Stomach smooth muscle (tissue), 2 donors: ENCODE results near the gene CSNK1G2.

ENCODE experiments used
- H3K27ac ChIP-seq: one replicate; pipeline ENCODE4 v1.7.0; 2013; ENCODE audit warnings: mild to moderate bottlenecking, low read length, inconsistent platforms
- H3K27me3 ChIP-seq, 2 donors: one replicate each; pipeline ENCODE4 v1.7.0; 2013; ENCODE audit warnings: low read length in 2 of 2; ENCODE audit not compliant: insufficient read depth in 2 of 2, control insufficient read depth in 1 of 2
- H3K36me3 ChIP-seq, 2 donors: one replicate each; pipeline ENCODE4 v1.7.0; 2013; ENCODE audit warnings: low read length in 2 of 2; ENCODE audit not compliant: control insufficient read depth in 2 of 2, insufficient read depth in 2 of 2
- H3K4me1 ChIP-seq: one replicate; pipeline ENCODE4 v1.7.0; 2013; ENCODE audit warnings: low read length; ENCODE audit not compliant: control insufficient read depth, insufficient read depth
- H3K4me3 ChIP-seq, 2 donors: one replicate each; pipeline ENCODE4 v1.7.0; 2013; ENCODE audit warnings: low read length in 2 of 2
- H3K9ac ChIP-seq, 2 donors: one replicate each; pipeline ENCODE4 v1.7.0; 2013; ENCODE audit warnings: low read length in 2 of 2, mild to moderate bottlenecking in 1 of 2
- H3K9me3 ChIP-seq, 2 donors: one replicate each; pipeline ENCODE4 v1.7.0; 2013; ENCODE audit warnings: low read length in 2 of 2; ENCODE audit not compliant: control insufficient read depth in 2 of 2
- donor health status: healthy.
- donor health status: Pancreatic carcinoma.

Gene CSNK1G2

DNA sequence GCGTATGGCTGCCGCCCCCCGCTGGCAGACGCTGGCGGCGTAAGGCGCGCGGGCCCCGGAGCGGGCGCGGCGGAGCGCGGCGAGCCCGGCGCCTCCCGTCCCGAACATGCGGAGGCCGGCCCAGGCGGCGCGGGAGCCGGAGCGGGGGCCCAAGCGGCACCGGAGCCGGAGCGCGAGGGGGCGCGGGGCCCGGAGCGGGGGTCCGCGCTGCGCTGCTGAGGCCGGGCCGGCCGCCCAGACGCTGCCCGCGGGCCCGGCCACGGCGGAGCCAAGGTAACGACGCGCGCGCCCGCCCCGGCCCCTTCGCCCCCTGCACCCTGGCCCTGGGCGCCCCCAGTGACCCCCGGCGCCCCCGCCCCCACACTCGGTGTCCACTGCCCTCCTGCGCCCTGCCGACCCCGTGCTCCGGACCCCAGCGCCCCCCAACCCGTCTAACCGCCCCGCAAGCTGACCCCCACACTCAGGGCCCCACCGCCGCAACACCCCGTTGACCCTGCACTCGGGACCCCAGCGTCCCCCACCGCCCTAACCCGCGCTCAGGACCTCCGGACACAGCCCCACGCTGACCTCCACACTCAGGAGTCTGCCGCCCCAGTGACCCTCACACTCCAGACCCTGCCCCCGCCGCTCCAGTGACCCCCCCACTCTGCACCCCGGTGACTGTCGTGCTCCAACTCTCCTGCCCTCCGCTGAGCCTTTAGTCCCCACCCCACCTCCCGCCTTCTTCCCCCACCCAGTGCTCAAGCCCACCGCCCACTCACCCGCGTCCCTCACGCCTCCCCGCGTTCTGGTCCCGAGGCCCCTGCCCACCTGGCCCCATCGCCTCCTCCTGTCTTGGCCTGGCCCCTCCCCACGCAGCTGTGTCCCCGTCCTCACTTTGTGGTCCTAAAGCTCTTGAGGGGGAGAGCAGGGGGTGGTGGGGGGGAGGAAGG lies at the start of gene CSNK1G2:
CSNK1G2 (plus strand) TSS at position 27 of the 932 bp plus-strand sequence. CDS start 28,601 bp downstream, outside the sequence.
- H3K9ac ChIP-seq: peak within 1 kb of the TSS; percentile 95 to 97
- no peaks in the 10 kb centered on the region for H3K36me3 ChIP-seq
- H3K9me3 ChIP-seq: no peaks in the 10 kb centered on the region
- H3K27ac ChIP-seq: peak within 1 kb of the TSS; percentile 99
- no peaks in the 10 kb centered on the region for H3K27me3 ChIP-seq
- H3K4me1 ChIP-seq: peaks cover 38% of the 10 kb centered on the region
- peak within 1 kb of the TSS; percentile 89 to 91 for H3K4me3 ChIP-seq

DNA sequence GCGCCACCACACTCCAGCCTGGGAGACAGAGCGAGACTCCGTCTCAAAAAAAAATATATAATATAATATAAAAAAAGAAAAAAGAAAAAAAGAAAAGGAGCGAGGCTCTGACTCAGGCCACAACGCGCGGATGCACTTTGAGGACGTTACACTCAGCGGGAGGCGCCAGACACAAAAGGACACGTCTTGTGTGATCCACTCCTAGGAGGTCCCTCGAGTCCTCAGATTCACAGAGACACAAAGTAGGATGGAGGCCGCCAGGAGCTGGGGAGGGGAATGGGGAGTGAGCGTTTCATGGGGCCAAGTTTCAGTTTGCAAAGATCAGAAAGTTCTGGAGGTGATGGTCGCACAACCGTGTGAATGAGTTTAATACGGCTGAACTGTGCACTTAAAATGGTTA lies 47.2 kb upstream of the CSNK1G2 start:
- H3K9me3 ChIP-seq: no peaks in the 10 kb centered on the region
- no peaks in the 10 kb centered on the region for H3K27me3 ChIP-seq
- no peak overlapping the region for H3K4me3 ChIP-seq
- H3K4me1 ChIP-seq: peaks cover 5% of the 10 kb centered on the region
- no peak overlapping the region for H3K9ac ChIP-seq
- no peak overlapping the region for H3K27ac ChIP-seq
- no peaks in the 10 kb centered on the region for H3K36me3 ChIP-seq

DNA sequence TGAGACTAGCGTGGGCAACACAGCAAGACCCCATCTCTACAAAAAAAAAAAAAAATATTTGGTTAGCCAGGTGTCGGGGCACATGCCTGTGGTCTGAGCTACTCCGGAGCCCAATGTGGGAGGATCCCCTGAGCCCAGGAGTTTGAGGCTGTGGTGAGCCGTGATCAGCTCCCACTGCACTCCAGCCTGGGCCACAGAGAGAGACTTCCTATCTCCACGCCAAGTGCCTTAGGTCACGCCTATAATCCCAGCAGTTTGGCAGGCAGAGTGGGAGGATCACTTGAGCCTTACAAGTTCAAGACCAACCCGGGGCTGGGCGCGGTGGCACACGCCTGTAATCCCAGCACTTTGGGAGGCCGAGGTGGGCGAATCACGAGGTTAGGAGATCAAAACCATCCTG lies 44.5 kb upstream of the CSNK1G2 start:
- Histone ChIP-seq H3K9me3 (no peaks in the 10 kb centered on the region), H3K36me3 (no peaks in the 10 kb centered on the region), H3K27ac (no peak overlapping the region), H3K4me3 (no peak overlapping the region), H3K4me1 (peaks cover 5% of the 10 kb centered on the region), H3K27me3 (no peaks in the 10 kb centered on the region), H3K9ac (no peak overlapping the region)

DNA sequence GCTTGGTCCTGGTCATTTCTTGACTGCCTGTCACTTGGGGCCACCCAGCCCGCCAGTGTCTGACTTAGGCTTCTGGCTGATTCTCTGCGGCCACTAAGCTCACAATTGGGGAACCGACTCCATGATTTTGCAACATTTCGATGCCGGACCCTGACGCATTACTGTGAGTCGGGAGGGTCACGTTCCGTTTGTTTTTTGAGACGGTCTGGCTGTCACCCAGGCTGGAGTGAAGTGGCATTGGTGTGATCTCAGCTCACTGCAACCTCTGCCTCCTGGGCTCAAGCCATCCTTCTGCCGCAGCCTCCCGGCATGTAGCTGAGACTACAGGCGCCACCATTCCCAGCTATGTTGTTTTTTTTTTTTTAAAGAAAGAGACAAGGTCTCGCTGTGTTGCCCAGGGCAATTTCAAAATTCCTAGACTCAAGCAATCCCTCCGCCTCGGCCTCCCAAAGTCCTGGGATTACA lies 39.0 kb upstream of the CSNK1G2 start:
- no peak overlapping the region for H3K27ac ChIP-seq
- H3K4me3 ChIP-seq: no peak overlapping the region
- no peaks in the 10 kb centered on the region for H3K27me3 ChIP-seq
- peaks cover 15% of the 10 kb centered on the region for H3K4me1 ChIP-seq
- no peaks in the 10 kb centered on the region for H3K9me3 ChIP-seq
- no peak overlapping the region for H3K9ac ChIP-seq
- no peaks in the 10 kb centered on the region for H3K36me3 ChIP-seq

DNA sequence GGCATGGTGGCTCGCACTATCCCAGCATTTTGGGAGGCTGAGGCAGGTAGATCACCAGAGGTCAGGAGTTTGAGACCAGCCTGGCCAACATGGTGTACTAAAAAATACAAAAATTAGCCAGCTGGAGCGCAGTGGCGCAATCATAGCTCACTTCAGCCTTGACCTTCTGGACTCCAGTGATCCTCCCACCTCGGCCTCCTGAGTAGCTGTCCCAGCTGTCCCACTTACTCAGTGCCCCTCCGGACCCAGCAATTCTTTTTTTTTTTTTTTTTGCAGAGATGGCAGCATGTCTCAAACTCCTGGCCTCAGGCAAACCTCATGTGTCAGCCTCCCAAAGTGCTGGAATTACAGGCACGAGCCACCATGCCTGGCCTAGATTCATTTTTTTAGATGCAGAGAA lies 38.0 kb upstream of the CSNK1G2 start:
- Histone ChIP-seq H3K4me3 (no peak overlapping the region), H3K4me1 (peaks cover 10% of the 10 kb centered on the region), H3K36me3 (no peaks in the 10 kb centered on the region), H3K27ac (no peak overlapping the region), H3K9me3 (no peaks in the 10 kb centered on the region), H3K9ac (no peak overlapping the region), H3K27me3 (no peaks in the 10 kb centered on the region)

DNA sequence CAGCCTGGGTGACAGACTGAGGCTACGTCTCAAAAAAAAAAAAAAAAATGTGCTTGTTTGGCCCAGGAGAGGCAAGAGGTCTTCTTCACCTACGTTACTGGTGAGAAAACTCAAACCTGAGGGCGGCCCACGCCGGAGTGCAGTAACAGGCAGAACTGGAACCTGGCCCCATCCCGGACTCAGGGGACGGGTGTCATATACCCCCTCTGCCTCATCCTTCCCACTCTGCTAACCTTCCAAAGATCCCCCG lies 36.2 kb upstream of the CSNK1G2 start:
- Histone ChIP-seq H3K36me3 (no peaks in the 10 kb centered on the region), H3K27ac (no peak overlapping the region), H3K4me1 (peaks cover 17% of the 10 kb centered on the region), H3K4me3 (peak overlapping the region; percentile 35 to 80), H3K9me3 (no peaks in the 10 kb centered on the region), H3K27me3 (no peaks in the 10 kb centered on the region), H3K9ac (no peak overlapping the region)

DNA sequence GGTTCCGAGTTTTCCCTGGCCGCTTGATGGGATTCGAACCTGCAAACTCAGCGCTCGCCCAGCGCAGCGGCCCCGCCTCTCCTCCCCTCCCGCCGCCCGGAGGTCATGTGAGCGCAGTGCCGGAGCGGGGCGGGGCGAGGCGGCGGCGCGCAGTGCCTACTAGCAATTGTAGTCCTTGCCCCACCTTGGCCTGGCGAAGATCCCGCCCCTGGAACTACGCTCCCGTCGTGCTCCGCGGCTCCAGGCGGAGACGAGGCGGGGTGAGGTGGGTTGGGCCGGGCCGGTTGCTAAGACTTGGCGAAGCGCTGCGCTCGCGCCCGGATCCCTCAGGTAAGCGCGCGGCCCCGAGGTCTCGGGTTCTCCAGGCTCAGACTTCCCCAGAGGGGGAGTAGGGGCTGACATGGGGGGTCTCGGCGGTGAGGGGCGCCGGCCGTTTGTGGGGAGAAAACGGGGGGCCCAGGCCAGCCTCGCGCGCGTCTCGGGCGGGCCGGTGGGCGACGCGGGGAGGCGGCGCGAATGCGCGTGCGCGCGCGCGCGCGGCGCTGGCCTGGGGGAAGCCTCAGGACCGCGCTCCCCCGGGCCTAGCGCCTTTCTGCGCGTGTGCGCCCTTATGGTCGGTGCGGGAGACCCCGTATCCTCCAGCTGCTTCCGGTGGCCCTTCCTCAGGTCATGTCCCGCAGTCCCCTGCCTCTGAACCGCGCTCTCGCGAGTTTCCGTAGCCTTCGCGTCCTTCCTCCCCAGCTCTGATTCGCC lies 35.7 kb upstream of the CSNK1G2 start, which contains the start of the genes ADAT3 and SCAMP4:
ADAT3 (plus strand) TSS at position 290 of the 753 bp plus-strand sequence. CDS start 6,649 bp downstream, outside the sequence.
SCAMP4 (plus strand) TSS at position 290 of the 753 bp plus-strand sequence. CDS start 9,621 bp downstream, outside the sequence.
- H3K36me3 ChIP-seq: no peaks in the 10 kb centered on the region
- H3K4me3 ChIP-seq: peak within 1 kb of the TSS; percentile 80 to 89
- peak within 1 kb of the TSS; percentile 55 for H3K27ac ChIP-seq
- peak within 1 kb of the TSS; percentile 75 to 78 for H3K9ac ChIP-seq
- H3K9me3 ChIP-seq: no peaks in the 10 kb centered on the region
- no peaks in the 10 kb centered on the region for H3K27me3 ChIP-seq
- peaks cover 17% of the 10 kb centered on the region for H3K4me1 ChIP-seq

DNA sequence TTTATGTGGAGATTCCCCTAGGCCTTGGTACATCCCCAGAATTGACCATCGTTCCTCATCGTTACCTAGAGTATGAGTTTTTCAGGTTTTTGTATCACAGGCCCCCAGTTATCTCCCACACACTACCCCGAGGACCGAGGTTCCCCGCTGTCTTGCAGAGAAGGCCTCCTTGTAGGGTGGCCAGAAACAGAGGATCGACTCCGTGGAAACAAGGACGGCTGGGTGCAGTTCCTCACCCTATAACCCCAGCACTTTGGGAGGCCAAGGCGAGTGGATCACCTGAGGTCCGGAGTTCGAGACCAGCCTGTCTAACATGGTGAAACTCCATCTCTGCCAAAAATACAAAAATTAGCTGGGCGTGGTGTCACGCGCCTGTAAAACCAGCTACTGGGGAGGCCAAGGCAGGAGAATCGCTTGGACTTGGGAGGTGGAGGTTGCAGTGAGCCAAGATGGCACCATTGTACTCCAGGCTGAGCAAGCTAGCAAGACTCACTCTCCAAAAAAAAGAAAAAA lies 35.1 kb upstream of the CSNK1G2 start:
- no peaks in the 10 kb centered on the region for H3K36me3 ChIP-seq
- H3K9ac ChIP-seq: peak overlapping the region; percentile 75 to 78
- H3K27ac ChIP-seq: peak overlapping the region; percentile 18
- H3K4me1 ChIP-seq: peaks cover 17% of the 10 kb centered on the region
- H3K27me3 ChIP-seq: no peaks in the 10 kb centered on the region
- H3K4me3 ChIP-seq: peak overlapping the region; percentile 80 to 89
- H3K9me3 ChIP-seq: no peaks in the 10 kb centered on the region

DNA sequence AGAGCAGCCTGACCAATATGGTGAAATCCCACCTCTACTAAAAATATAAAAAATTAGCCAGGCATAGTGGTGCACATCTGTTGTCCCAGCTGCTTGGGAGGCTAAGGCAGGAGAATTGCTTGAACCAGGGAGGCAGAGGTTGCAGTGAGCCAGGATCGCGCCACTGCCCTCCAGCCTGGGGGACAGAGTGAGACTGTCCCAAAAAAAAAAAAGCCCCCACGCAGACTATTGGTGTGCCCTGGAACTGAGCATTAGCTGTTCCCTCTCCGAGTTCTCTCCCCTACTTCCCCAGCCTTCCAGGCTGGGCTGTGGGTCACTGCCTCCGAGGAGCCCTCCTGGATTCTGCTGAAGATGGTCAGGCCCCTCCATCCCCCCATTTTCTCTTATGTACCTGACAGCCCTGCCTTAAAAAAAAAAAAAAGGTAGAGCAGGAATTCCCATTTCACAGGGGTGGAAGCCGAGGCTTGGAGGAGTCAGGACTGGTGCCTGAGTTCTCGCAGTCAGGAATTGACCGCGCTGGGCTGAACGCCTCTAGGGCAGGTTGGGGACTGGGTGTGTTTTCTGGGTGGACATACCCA lies 33.9 kb upstream of the CSNK1G2 start:
- no peak overlapping the region for H3K4me3 ChIP-seq
- H3K4me1 ChIP-seq: peaks cover 17% of the 10 kb centered on the region

DNA sequence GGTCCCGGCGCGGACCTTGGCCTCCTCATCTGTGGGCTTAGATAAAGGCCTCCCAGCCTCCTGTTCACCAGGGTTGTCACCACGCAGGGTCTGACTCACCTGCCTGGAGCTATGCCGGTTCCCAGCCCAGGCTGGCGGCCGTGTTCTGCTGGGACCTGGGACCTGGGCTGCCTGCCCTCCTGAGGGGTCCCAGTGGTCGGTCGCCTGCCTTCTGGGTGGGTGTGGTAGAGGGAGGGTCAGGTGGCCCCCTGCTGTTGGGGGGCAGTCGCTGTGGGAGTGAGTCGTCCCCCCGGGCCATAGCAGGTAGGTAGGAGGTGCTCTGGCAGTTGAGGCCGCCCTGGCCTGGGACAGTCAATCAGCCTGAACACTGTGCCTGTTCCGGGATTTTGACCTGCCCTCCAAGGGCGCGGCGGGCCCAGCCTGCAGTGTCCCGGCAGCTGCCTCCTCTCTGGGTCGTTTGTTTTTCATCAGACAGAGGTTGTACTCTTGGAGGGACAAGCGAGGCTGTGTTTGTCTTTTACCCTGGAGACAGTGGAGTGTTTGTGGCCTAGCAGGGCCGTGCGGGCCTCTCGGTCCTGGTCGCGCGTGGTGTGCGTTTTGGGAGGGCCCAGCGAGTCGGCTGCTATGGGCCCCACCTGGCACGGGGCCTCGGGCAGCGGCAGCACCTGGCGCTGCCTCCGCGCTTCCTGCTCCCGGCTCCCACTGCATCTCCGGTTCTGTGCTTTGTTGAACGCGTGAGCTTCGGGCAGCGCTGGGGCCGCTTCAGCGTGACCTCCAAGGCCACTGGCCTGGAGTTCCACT lies 33.2 kb upstream of the CSNK1G2 start:
- Histone ChIP-seq H3K9me3 (no peaks in the 10 kb centered on the region), H3K9ac (no peak overlapping the region), H3K4me3 (no peak overlapping the region), H3K36me3 (no peaks in the 10 kb centered on the region), H3K4me1 (peaks cover 17% of the 10 kb centered on the region), H3K27ac (no peak overlapping the region), H3K27me3 (no peaks in the 10 kb centered on the region)

More for the DNA sequence above, 33.9 kb upstream of the CSNK1G2 start:
- Histone ChIP-seq H3K9me3 (no peaks in the 10 kb centered on the region), H3K9ac (no peak overlapping the region), H3K27me3 (no peaks in the 10 kb centered on the region), H3K36me3 (no peaks in the 10 kb centered on the region), H3K27ac (no peak overlapping the region)
